Fibroblast of skin of scalp (primary cell): ENCODE results near the gene PC.
"Not testable (repeated sequence)": the region's sequence is repeated elsewhere in the genome, so short reads cannot be mapped to it uniquely, and the experiment has no call there.

ENCODE experiments used
- DNase-seq: peaks from one replicate; pipeline ENCODE4 v3.0.0-alpha.2; 2013

PC gene

DNA sequence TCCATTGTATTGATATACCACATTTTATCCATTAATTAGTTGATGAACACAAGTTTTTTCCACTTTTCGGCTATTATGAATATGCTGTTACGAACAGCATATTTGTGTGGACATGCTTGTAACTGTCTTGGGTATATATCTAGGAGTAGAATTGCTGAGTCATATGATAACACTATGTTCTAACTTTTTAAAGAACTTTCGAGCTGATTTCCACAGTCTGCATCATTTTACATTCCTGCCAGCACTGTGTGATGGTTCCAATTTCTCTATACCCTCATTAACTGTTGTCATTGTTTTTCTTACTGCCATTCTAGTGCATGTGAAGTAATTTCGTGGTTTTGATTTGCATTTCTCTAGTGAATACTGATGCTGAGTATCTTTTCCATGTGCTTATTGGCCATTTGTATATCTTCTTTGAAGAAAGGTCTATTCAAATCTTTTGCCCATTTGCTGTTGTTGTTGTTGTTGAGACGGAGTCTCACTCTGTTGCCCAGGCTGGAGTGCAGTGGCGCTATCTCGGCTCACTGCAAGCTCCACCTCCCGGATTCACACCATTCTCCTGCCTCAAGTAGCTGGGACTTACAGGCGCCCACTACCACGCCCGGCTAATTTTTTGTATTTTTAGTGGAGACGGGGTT lies 122.3 kb downstream of the PC start:
- DNase-seq = peak; percentile 73

DNA sequence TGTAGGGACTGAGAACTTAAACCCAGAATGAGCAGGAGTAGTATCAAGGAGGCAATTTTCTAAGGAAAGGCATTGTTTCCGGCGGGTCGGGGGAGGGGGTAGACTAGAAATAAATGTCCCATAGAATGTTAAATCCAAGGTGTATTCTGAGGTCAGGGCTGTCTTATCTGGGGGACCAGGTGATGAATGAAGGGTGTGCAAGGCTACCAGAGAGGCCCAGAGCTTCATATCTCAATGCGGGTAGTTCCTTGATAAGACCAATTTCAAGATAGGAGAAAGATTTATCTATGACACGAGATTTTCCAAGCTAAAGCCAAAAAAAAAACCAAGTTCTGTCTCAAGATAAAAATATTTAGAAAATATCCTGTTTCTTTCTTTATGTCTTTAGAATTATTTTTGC lies 123.2 kb downstream of the PC start:
- no peak for DNase-seq

DNA sequence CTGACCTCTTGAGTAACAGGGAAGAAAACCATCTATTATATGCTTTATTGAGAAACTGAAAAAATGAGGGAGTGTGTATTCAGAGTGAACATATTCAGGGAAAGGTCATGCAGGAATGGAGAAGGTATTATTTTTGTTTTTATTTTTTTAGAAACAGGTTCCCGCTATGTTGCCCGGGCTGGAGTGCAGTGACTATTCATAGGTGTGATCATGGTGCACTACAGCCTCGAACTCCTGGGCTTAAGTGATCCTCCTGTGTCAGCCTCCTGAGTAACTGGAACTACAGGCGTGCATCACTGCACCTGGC lies 123.7 kb downstream of the PC start:
- DNase-seq = no peak

DNA sequence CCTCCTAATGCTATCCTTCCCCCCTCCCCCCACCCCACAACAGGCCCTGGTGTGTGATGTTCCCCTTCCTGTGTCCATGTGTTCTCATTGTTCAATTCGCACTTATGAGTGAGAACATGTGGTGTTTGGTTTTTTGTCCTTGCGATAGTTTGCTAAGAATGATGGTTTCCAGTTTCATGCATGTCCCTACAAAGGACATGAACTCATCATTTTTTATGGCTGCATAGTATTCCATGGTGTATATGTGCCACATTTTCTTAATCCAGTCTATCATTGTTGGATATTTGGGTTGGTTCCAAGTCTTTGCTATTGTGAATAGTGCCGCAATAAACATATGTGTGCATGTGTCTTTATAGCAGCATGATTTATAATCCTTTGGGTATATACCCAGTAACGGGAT lies 133.6 kb downstream of the PC start:
- not testable (repeated sequence) for DNase-seq

DNA sequence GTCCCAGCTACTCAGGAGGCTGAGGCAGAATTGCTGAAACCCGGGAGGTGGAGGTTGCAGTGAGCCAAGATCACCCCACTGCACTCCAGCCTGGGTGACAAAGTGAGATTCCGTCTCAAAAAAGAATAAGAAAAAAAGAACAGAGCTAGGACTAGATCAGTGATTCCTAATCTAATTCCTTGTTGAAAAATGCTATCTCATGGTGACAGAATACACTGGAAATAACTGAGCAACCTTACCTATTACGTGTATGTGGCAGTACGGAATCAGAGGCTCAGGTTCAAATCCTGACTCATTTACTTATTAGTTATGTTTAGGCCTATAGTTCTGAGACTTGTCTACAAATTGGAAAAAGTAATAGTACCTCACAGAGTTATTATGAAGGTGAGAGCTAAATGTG lies 134.5 kb downstream of the PC start:
- DNase-seq = no peak

DNA sequence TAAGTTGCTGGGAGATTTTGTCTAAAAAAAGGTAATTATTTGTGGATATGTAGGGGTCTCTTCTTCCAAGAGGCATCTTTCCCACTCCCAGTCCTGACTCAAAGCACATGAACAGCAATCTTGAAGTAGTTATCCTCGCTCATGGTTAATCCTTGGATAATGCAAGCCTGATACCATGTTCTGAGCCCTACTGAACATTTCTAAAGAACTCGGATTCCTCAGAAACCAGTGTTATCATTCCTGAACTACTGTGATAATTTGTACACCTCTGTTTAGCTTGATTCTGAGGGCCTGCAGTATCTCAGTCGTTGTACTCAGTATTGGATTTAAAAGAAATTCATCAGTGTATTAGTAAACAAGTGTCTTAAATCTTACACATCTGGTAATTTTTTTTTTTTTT lies 137.3 kb downstream of the PC start:
- DNase-seq = no peak

DNA sequence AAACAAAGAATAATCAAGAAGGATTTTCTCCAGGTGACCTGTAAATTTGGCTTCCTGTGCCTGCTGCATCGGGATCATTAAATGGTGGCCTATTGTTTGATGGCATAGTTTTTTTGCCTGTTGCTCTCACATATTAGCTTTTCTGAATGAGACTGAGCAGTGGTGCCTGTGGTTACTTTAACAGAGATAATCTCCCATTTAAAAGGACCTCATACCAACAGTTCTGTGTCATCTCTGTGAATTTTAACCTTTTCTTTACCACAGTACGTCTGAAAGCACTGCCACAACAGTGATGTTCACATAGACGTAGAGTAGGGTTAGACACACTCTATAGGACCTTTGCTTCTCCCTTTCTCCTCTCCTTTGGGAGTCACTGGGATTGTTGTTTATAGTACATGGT lies 137.8 kb downstream of the PC start:
- no peak for DNase-seq

DNA sequence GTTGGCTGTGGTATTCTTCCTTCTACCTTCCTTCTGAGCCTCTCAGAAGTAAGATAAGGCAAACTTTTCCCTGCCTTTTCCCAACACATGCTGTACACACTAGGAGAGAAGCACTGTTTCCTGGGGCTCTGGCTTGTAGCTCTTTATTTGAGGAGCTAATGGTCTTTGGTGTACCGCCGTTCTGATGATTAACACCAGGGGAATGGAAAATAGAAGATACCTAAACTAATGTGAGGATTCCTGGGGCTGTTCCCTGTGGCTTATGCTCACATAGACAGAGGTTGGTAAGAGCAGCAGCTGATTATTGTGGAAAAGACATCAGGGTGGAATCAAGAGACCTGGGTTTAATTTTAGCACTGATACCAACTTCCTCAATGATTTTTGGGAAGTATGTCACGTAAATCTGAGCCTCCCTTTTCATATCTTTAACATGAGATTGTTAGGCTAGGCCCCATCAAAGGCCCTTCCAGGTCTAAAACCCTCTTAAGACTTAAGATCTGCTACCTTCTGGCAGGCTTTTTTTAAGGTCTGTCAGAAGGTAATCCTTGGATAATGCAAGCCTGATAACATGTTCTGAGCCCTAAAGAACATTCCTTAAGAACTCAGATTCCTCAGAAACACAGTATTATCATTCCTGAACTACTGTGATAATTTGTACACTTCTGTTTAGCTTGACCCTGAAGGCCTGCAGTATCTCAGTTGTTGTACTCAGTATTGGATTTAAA lies 139.8 kb downstream of the PC start:
- DNase-seq = no peak

DNA sequence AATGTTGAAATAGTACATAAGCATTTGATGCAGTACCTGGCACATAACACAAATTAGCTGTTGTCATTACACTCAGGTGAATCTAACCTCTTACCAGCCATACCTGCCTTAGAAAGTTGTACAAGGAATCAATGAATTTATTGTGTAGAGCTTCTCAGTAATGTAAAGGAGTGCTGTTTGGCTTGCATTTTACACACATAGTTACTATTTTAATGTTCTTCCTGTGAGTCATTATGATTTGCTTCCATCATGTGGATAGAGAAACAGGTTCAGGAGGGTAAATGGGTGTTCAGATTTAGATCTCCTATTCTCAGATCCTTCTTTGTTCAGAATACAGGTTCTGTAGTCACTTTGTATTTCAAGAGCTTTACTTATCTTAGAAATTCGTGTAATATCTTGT lies 142.5 kb downstream of the PC start:
- no peak for DNase-seq

DNA sequence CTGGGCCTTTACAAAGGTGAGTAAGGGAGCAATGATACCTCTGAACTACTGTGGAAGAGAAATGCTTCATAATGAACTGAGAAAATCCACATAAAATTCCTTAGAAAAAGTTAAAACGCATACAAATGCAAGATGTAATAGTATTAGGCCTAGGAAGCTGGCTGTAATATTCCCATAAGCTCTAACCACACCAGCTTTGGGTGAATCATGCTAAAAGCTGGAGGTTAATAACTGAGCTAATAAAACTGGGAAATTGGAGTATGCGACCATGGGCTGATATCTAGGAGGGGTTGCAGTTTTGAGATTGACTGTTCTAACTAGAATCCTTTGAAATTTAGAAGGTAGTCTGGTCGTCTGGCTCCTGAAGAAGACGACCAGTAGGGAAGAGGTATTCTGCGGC lies 143.5 kb downstream of the PC start:
- DNase-seq = no peak

DNA sequence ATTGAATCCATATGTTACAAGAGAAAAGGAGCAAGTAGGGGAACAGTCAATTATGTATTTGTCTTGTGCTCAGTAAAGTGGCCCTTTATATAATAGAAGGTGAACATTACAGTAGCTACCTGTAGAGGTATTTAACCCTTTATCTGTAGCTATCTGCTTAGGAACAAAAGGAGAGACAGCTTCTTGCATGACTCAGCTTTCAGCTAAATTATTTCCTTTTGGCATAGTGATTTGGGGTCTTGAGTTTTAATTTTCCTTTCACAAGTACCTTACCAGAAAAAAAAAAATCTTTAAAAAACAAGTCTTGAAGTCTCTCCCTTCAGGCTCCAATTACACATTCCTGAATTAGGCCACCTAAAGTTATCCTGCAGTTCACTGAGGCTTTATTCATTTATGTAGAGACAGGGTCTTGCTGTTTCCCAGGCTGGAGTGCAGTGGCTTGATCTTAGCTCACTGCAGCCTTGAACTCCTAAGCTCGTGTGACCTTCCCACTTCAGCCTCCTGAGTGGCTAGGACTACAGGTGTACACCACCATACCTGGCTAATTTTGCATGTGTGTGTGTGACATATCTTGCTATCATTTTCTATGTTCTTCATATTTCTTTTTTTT lies 147.5 kb downstream of the PC start:
- DNase-seq = no peak

DNA sequence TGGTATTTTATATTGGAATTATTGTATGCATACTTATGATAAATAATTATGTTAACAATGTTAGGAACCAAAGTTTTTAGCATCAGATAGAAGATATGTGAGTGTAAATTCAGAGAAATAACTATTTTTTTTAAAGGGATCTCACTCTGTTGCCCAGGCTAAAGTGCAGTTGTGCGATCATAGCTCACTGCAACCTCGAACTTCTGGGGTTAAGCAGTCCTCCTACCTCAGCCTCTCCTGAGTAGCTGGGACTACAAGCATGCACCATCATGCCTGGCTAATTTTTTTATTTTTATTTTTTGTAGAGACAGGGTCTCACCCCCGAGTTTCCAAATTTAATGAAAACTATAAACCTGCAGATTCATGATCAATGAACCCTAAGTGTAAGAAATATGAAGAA lies 148.6 kb downstream of the PC start:
- no peak for DNase-seq

DNA sequence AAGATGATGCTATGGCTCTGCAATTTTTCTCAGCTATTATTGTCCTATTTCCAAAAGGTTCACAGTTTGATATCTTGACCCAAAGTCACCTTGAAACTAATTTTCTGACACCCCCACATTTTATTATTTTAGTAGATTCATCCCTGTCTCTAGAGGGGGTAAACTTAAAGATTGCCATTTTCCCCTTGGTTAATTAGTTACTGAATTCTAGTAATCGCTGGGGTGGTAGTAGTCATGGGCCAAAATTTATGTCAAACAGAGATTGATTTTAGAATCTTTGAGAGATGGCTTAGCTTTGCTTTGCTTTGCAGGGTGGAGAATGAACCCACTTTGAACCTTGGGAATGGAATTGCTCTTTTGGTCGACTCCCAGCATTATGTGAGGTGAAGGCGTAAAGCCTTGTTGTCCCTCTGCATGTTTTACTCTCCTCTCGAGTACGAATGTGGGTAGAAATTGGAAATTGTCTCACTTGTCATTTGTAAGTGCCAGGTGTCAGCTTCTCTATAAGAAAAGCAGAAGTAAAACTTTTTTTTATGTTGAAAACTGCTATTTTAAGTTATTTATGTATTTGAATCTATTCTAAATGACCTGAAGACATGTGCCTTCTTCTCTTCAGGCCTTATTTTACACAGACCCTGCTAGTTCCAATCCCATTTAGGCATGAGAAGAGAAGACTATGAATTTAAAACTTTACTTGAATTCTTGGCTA lies 157.3 kb downstream of the PC start:
- no peak for DNase-seq

DNA sequence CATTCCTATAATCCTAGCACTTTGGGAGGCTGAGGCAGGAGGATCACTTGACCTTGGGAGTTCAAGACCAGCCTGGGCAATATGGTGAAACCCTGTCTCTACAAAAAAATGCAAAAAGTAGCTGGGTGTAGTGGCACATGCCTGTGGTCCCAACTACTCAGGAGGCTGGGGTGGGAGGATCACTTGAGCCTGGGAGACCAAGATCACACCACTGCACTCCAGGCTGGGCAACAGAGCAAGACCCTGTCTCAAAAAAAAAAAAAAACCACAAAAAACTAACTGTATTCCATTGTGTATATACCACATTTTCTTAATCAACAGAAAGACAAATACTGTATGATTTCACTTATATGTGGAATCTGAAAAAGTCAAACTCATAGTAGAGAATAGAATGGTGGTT lies 158.4 kb downstream of the PC start:
- DNase-seq = not testable (repeated sequence)
